GM18505 (cell line): ENCODE measurements around the gene OR6B2.

ENCODE experiments used
- ATAC-seq: cut with Tn5 transposase; IDR thresholded peaks from one replicate; pipeline ENCODE4 v1.9.1; 2021; ENCODE audit not compliant: unreplicated experiment
- POLR2A ChIP-seq: IDR thresholded peaks from 4 replicates; pipeline ENCODE4 v1.6.1; 2011; ENCODE audit warnings: borderline replicate concordance; ENCODE audit not compliant: insufficient read depth, insufficient read length; ENCODE audit errors: extremely low read depth

Gene OR6B2

GRCh38 chr2:240021488-240022104 lies 8.6 kb downstream of the OR6B2 start:
- TF ChIP-seq POLR2A, result no peak
- no peak for ATAC-seq

- TF ChIP-seq POLR2A, result no peak
- ATAC-seq, result no peak
Observed at GRCh38 chr2:240018071-240018750, 12.0 kb downstream of the OR6B2 start.

GRCh38 chr2:240014327-240014726 lies 15.9 kb downstream of the OR6B2 start:
- ATAC-seq, result no peak
- TF ChIP-seq POLR2A, result no peak

GRCh38 chr2:240013343-240013742 lies 16.9 kb downstream of the OR6B2 start:
- ATAC-seq, result no peak

GRCh38 chr2:240002983-240003382 lies 27.2 kb downstream of the OR6B2 start:
- TF ChIP-seq POLR2A, result no peak
- no peak for ATAC-seq

More at GRCh38 chr2:240013343-240013742, 16.9 kb downstream of the OR6B2 start:
- TF ChIP-seq POLR2A, result no peak

DNA sequence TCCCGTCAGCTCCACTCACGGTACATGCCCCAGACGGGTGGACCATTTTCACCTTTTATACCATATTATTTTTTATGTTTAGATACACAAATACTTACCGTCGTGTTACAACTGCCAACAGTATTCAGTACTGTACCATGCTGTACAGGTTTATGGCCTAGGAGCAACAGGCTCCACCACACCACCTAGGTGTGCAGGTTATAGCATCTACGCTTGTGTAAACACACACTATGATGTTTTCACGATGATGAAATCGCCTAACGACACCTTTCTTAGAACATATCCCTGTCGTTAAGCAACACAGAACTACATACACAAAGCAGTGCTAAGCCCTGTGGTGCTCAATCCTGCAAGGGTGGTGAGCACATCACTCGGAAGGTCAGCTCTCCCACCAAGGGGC lies 29.6 kb downstream of the OR6B2 start:
- ATAC-seq, result no peak
- TF ChIP-seq POLR2A, result no peak

DNA sequence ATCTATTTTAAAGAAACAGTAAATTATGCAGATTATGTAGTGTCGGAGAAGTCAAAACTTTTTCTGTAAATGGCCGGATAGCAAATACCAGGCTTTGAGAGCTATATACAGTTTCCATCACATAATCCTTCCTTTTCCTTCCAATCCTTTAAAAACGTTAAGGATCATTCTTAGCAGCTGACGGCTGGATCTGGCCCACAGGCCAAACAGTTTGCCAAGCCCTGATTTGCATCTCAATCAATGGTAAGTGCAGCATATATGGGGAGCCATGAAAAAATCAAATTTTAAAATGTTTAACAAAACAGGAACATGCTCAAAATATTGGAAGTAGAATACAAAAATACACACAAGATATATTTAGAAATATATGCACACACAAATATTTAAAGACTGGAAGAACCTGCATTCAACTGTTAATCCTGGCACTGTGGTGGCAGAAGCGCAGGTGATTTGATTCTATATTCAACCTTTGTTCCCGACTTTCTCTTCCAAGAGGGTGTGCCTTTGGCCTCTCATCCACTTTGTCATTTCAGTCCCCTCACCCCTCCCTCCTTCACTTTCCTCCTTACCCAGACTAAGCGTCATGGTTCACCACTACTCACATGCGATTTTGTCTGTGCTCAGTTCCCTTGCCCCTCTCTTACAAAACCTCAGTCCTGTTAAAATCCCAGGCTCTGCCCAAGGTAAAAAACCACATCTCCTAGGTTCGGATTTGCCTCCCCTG lies 32.4 kb downstream of the OR6B2 start:
- no peak for TF ChIP-seq POLR2A
- ATAC-seq, result no peak

- TF ChIP-seq POLR2A, result no peak
- no peak for ATAC-seq
Observed at GRCh38 chr2:239994086-239994485, 36.1 kb downstream of the OR6B2 start.

DNA sequence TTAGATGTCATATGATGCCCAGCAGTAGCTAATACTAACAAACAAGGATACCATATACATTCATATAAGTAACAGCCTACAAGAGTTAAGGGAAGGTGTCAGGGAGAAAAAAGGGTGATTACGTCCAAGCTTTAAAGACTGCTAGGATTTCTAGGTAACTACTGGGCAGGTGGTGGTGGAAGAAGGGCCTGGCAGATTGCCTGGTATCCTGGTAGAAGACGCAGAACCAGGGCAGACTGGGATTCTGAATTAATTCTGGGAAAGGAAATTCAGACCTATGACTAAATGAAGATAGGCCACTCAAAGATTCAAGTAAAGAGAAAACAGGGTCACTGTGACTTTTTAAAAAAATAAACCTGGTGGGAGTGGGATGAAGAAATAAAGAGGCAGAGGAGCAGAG lies 36.9 kb downstream of the OR6B2 start:
- no peak for ATAC-seq
- TF ChIP-seq POLR2A, result no peak

DNA sequence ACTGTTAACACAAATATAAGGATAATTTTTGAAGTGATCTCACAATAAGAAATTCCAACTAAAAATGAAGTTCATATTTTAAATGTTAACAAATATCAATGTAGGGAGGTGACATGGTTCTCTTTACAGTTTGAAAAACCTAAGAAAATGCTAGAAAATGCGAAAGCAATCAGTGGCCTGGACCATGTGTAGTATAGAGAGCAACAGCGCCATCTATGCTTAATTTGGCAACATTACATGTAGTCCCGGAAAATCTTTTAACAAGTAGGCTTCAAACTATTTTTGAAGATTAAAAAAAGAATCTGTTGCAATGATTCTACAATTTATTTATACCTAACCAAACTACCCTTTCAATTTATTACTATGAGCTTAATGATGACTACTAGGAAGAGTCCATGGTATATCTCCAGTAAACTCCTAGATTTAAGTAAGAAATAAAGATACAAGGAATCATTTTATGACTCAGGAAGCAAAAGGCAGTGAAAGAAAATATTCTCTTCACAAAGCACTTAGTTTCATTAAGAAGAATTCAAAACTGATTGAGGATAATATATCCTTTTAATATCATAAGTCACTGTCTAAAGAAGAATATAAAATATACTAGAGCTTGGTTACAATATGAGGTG lies 38.4 kb downstream of the OR6B2 start:
- no peak for TF ChIP-seq POLR2A
- ATAC-seq, result no peak

GRCh38 chr2:239990966-239991365 lies 39.3 kb downstream of the OR6B2 start:
- TF ChIP-seq POLR2A, result no peak
- ATAC-seq, result no peak

GRCh38 chr2:239985356-239985755 lies 44.9 kb downstream of the OR6B2 start:
- ATAC-seq, result no peak
- TF ChIP-seq POLR2A, result no peak

DNA sequence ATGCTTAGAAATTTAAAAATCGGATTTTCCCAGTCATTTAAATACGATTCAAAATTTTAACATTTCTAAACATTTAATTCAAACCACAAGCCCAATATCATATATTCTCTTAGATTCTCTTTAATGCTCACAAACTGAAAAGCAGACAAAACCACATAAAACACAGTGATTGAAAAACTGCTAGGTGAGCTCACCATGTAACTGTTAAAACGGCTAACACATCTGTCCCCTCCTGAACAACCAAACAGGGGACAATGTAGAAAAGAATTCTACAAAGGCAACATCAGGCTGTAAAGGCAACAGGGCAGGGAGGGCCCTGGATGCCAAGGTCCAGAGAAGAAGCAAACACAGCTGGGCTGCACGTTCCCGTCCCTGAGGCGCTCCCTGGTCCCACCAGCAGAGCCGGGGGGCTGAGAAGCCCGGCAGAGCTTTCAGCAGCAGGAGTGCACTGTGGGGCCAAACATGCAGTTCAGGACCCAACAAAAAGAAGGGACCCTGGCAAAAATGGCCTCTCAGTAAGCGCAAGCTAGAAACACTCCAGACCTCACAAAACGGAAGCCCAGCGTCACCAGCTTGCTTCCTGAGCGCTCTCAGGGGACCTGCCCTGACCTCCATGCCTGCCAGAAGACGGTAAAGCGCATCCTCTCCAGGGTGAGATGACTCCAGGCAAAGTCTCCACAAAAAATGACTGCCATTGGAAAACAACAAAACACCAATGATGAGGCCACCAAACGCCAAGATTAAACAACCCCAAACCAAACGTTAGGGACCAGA lies 45.6 kb downstream of the OR6B2 start:
- no peak for ATAC-seq
- no peak for TF ChIP-seq POLR2A
